Peyer's patch (tissue), 4 donors: ENCODE data around the gene DGKI.

Experiments used
- CTCF ChIP-seq, 6 experiments: fragments of 450-650 bp in 4 of 6; fragments of 200-600 bp in 2 of 6; sonication (generic) in 1 of 6; IDR thresholded peaks; one replicate each; pipeline ENCODE4 v1.5.1; 2017 to 2019; ENCODE audit warnings: antibody characterized with exemption in 6 of 6, mild to moderate bottlenecking in 3 of 6, moderate library complexity in 1 of 6
- POLR2A ChIP-seq, 2 donors: fragments of 450-650 bp; IDR thresholded peaks; one replicate each; pipeline ENCODE4 v1.5.1; 2017; ENCODE audit warnings: antibody characterized with exemption in 2 of 2, mild to moderate bottlenecking in 2 of 2, moderate library complexity in 2 of 2

- TF ChIP-seq POLR2A (IDR thresholded peaks at IDR 0.05) (no peak), CTCF (IDR thresholded peaks at IDR 0.05) (no peak)
These were observed 155.2 kb downstream of the DGKI start for GRCh38 chr7:137691566-137691965.
